Astrocyte of the cerebellum (primary cell): Measurements from ENCODE around the gene ANKRD39.

Source experiments
- DNase-seq: peaks from one replicate; pipeline ENCODE4 v3.0.0-alpha.2; 2011; ENCODE audit warnings: low read depth
- H3K4me3 ChIP-seq: 2 replicates; pipeline ENCODE4 v1.5.1; 2011; ENCODE audit warnings: mild to moderate bottlenecking, low read depth, low read length, moderate library complexity
- CTCF ChIP-seq: IDR thresholded peaks from 2 replicates; pipeline ENCODE4 v1.5.1; 2012; ENCODE audit warnings: low read length, low read depth, moderate library complexity, mild to moderate bottlenecking; ENCODE audit errors: missing control alignments
- in situ Hi-C: cut with HindIII; loops from 2 replicates; pipeline ENCODE4 v1.10.0; 2017; ENCODE audit warnings: low sequenced_read_pairs

ANKRD39 gene

GRCh38 chr2:96837575-96837974, 20.2 kb downstream of the ANKRD39 start:
- DNase-seq, result no peak
- no peak overlapping the region for H3K4me3 ChIP-seq
- no peak for TF ChIP-seq CTCF
- in situ Hi-C loops, result no loop called here

GRCh38 chr2:96835830-96836229, 22.0 kb downstream of the ANKRD39 start:
- no peak for DNase-seq
- no peak overlapping the region for H3K4me3 ChIP-seq
- in situ Hi-C loops, result no loop called here
- no peak for TF ChIP-seq CTCF

GRCh38 chr2:96832754-96833507, 24.9 kb downstream of the ANKRD39 start:
- no peak for TF ChIP-seq CTCF
- in situ Hi-C loops, result no loop called here
- DNase-seq, result peak; percentile 26
- H3K4me3 ChIP-seq, result no peak overlapping the region

GRCh38 chr2:96832408-96832753, 25.4 kb downstream of the ANKRD39 start:
- no peak for TF ChIP-seq CTCF
- DNase-seq, result no peak
- in situ Hi-C loops, result no loop called here
- H3K4me3 ChIP-seq, result no peak overlapping the region

GRCh38 chr2:96831679-96832078, 26.1 kb downstream of the ANKRD39 start:
- DNase-seq, result no peak
- no peak for TF ChIP-seq CTCF
- no peak overlapping the region for H3K4me3 ChIP-seq
- in situ Hi-C loops, result no loop called here

GRCh38 chr2:96830044-96830562, 27.7 kb downstream of the ANKRD39 start:
- no peak for TF ChIP-seq CTCF
- in situ Hi-C loops, result no loop called here
- H3K4me3 ChIP-seq, result no peak overlapping the region
- DNase-seq, result no peak
